NCI-H524 treated with DMSO at 0.1 percent for 48 hours (cell line): ENCODE results near the gene SH3RF2.

ENCODE experiments used
- DNase-seq: peaks from one replicate; lab custom pipeline; 2025; lab: John Stamatoyannopoulos, UW

SH3RF2 gene

GRCh38 chr5:146041180-146041789, 104.9 kb downstream of the SH3RF2 start:
- DNase-seq: no peak

DNA sequence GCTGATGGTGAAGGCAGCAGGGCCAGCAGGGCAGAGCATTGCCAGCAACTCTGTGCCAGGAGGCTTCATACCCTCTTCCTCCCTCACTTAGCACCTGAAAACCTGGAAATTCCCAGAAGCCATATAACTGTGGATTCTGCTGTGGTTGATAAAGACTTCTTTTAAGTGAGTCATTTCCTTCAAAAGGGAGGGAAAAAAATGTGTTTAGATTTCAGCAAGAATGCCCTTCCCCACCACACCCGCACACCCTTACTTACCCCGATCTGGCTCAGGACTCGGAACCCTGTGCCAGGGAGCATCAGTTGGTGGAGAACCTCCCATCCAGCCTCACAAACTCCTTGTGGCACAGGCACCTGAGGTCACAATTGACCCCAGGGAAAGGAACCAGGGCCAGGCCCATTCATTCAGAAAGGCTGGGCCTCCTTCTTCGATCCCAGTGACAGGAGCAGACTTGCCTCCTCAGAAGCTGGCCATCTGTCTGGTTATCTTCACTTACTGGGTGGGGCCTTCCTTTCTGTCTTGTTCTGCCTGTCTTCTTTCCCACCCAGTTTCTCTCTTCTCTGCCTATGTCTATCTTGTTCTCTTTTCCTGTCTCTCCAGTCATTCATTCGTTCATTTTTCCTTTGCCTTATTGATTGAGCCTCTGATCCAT, 106.4 kb downstream of the SH3RF2 start:
- no peak for DNase-seq

DNA sequence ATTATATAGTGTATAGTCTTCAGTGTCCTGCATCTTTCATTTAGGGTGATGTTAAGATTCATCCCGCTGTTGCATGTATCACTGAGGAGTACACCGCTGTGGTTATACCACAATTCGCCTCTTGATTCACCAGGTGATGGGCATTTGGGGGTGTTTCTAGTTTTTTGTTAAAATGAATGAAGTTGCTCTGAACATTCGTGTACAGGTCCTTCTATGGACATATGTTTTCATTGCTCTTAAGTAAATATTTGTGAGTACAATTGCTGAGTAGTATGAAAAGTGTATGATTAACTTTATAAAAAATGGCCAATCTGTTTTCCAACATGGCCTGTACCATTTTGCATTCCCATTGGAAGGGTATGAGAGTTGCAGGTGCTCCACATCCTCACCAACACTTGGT, 107.3 kb downstream of the SH3RF2 start:
- no peak for DNase-seq

DNA sequence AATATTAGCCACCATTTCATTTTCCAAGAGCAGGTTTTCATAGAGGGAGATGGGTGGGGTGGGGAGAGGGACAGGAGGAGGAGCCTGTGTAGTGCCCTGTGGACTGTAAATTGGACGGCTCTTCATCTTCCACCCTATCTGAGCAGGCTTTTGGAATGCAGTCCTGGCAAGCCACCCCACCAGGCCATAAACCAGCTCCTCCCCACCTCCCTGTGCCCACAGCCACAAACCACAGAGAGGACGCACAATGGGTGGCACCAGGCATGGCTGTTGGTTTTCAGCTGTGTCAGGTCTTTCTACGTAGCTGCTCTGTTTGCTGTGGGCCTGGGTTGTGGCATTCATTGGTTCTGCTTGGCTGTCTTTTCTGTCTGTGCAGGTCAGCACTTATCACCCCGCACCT, 111.0 kb downstream of the SH3RF2 start:
- no peak for DNase-seq

DNA sequence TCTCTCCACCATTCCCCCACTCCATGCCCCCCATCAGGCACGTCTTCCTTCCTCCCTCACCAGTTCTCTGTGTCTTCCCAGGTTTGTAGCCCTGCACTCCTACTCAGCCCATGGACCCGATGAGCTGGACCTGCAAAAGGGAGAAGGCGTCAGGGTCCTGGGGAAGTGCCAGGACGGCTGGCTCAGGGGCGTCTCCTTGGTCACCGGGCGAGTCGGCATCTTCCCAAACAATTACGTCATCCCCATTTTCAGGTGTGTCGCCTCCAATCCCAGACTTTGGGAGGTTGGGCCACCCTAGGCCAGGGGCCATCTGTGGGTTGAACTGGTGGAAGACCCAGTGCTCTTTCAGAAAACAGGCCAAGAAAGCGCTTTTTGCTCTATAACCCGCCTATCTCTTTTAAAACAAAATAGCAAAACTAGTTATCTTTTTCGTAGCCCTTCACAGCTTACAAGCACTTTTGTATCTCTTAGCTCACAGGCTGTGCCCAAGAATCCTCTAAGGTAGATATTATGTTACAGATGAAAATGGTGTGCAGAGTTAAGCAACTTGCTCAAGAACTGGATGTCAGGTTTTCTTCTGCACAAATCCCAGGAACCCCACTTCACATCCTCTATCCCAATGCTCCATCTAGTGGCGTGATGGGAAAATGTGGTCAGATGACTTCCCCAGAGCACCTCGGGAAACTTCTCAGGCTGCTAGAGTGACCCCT, 112.8 kb downstream of the SH3RF2 start:
- DNase-seq: peak; percentile 2

DNA sequence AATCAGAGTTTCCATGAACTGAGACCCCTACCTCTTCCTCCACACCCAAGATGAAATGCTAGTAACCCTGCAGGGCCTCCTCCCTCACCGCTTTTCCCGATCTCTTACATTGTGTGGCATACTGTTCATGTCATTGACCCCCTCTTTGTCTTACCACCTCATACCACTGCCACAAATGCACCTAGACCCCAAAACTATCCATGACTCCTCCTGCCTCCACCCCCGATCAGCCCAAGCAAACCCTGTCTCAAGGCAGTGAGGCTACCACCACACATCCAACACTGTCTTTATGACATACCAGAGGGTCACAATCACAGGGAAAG, 113.3 kb downstream of the SH3RF2 start:
- DNase-seq: no peak

- DNase-seq: no peak
These were observed 113.7 kb downstream of the SH3RF2 start for GRCh38 chr5:146050086-146050485.

- DNase-seq: no peak
These were observed 115.3 kb downstream of the SH3RF2 start for GRCh38 chr5:146051678-146052077.

- DNase-seq: no peak
These were observed 116.4 kb downstream of the SH3RF2 start for GRCh38 chr5:146052780-146053179.

DNA sequence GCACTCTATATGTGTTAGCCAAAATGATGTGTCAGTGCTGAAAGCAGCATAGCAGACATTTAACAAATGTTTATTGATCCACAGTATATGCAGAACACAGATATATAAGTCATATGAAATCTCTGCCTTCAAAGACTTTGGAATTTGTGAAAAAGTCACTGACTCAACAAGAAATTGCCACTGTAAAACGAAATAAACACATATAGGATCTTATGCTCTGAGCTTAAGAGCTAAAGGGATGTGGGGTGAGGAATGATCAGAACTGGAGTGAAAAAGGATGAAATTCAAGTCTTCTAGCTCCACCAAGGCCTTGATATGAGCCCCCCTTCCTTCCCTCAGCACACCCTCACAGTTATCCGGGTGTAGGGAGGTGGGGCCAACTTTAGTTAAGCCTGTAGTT, 119.1 kb downstream of the SH3RF2 start:
- DNase-seq: no peak

DNA sequence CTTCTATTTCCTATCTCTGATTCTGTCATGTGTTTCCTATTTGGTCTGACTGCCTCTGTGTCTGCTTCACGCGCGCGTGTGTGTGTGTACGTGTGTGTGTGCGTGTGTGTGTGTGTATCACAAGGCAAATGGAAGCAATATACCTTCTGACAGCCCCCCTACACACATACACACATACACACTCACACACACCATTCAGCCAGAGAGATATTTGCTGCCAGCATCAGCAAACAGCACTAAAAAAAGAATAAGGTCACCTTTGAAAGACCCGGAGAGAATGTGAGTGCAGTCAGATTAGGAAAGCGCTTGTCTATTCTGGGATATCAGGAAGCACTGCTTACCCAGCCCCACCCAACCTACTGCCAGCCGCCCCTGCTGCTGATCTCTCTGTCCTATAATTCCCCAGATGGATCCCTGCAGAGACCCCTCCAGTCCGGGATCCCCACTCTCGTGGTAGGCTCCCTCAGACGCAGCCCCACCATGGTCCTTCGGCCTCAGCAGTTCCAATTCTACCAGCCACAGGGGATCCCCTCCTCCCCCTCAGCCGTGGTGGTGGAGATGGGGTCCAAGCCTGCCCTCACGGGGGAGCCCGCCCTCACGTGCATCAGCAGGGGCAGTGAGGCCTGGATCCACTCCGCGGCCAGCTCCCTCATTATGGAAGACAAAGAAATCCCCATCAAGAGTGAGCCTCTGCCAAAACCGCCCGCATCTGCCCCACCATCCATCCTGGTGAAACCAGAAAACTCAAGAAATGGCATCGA, 123.3 kb downstream of the SH3RF2 start:
- no peak for DNase-seq

DNA sequence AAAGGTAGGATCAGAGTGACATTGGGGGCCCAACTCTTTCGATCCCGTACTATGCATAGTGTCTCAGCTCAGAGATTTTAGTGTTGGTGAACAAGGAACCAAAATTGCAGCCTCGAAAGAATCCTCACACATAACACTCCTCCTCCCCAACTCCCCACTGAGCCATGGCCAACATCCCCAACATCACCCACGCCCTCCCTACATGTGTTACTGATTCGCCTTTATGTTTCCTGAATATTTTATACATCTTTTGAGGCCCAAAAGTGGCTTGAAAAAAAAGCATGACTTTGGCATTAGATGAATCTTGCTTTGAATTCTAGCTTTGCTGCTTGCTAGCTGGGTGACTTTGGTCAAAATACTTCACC, 123.8 kb downstream of the SH3RF2 start:
- no peak for DNase-seq

- no peak for DNase-seq
These were observed 130.6 kb downstream of the SH3RF2 start for GRCh38 chr5:146066968-146067367.

DNA sequence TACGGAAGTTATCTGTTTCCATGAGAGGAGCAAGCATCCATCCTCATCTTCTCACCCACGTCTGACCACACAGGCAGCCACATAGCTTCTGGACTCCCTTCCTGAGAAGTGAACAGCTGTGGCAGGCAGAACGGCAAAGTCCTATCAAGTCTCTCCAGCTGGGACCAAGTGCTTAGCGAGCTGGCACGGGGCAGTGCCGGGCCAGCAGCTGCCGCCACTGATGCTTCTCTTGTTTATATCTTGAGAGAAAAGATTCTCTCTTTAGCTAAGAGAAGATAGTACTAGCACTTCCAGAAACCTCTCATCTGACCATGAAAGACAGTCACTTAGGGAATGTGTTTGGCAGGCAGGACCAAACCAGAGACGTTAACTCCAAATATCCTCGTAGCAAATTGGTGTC, 131.8 kb downstream of the SH3RF2 start:
- peak; percentile 64 for DNase-seq

GRCh38 chr5:146068977-146069779, 132.8 kb downstream of the SH3RF2 start:
- DNase-seq: no peak

GRCh38 chr5:146069780-146070099, 133.4 kb downstream of the SH3RF2 start:
- no peak for DNase-seq

DNA sequence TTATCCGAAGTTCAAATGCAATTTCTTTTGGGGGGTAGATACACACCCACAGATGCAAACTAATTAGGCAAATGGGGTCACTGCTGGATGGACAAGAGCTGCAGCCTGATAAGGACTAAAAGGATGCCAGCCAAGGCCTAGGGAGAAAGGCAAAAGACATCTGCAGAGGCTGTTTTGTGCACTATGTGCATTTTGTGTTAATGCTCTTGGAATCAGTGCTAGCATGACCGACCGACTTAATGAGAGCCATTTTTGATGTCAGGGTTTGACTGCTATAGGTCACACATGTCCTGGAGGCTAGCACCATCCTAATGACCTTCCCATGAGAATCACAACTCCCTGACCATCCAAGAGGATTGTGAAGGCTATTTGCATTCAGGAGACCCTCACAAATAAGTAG, 134.4 kb downstream of the SH3RF2 start:
- no peak for DNase-seq

GRCh38 chr5:146071171-146071570, 134.8 kb downstream of the SH3RF2 start:
- no peak for DNase-seq

DNA sequence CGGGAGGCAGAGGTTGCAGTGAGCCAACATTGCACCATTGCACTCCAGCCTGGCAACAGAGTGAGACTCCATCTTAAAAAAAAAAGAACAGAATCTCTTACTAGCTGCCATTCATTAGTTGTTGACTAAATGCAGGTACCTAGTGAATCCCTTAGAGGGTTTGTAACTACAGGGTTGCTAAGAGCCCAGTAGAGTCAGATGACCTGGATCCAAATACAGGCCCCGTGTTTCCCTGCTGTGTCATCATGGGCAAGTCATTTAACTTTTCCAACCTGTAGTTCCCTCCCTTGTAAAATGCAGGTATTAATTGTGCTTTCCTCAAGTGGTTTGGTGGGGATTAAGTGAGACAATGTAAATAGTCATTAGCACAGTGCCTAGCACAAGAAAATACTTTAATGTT, 136.2 kb downstream of the SH3RF2 start:
- DNase-seq: no peak

GRCh38 chr5:146073239-146073900, 137.0 kb downstream of the SH3RF2 start:
- no peak for DNase-seq

DNA sequence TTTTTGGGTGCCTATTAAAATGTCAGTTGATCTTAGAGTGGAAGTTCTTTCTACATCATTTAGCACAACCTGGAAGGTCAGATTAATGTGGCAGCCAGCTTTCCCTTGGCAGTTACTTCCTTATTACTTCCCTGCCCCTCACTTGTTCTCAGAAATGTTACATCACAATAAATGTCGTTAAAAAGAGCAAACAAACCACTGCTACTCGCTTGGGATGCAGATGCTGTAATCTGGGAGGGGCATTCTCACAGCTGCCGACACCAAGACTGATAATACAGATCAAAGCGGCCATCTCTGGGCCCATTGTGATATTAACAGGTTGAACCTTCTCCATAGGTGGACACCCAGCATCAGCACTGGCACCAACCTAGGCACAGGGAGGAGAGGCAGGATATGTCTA, 139.7 kb downstream of the SH3RF2 start:
- DNase-seq: no peak

- DNase-seq: no peak
These were observed 140.1 kb downstream of the SH3RF2 start for GRCh38 chr5:146076455-146076854.
